ENCODE results near the gene OR4K17. TPM values are rescaled to one million over a fixed set of nuclear protein-coding genes. Genes with fewer than 3 reads are reported as not detected.

Gene OR4K17
- total RNA-seq, 3 donors from 2014 or later (not counting 1 experiment from before 2014, with no cell fraction given): not detected

DNA sequence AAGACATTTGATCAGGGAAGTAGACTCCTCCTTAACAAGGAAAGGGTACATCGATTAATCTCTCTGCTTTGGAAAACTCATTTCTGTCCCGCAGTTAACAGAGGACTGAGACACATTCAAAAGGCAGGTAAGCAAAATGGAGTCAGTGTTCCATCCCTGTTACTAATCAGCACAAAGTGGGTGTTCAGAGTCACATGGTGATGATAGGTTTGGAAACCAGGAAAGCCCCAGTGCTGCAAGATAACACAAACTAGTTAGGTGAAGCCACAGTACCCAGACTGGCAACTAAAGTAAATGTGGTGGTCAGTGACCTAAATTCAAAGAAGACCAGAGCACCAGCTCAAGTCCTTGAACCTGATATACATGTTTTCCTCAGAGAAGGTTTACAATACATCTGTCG, 1.8 kb downstream of the OR4K17 start:
- H3K27me3 Mint-ChIP-seq (ENCODE audit: low read depth in 2 of 2): no peaks in the 10 kb centered on the region

DNA sequence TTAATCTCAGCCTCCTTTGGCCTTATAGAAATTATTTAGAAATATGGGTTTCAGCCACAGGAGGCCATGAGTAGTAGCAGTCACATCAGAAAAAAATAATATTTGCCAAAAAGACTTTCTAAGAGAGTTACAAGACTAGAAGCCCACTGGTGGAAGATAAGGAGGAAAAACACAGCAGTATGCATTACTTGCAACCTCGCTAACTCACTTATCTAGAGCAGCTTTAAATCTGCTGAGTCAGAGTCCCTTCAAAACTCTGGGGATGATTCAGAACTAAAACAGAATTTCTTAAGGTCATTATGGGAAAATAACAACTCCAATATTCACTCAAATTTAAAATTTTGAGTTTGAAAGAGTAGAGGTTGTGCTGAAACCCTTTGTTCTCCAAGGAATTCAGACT, 6.2 kb downstream of the OR4K17 start:
- no peaks in the 10 kb centered on the region for H3K36me3 ChIP-seq (ENCODE audit: control insufficient read depth, insufficient read depth, low read length)
- WGBS (ENCODE audit: insufficient coverage): 60% methylated on average over 1 of the region's 1 CpG
- peaks cover 13% of the 10 kb centered on the region for H3K9me3 ChIP-seq (ENCODE audit: control insufficient read depth, insufficient read depth, low read length)
- no peak overlapping the region for H3K27ac ChIP-seq (ENCODE audit: low read length)
- peaks cover 2% of the 10 kb centered on the region for H3K27me3 ChIP-seq (ENCODE audit: control insufficient read depth, insufficient read depth, low read length)
- TF ChIP-seq, protein P1, sequence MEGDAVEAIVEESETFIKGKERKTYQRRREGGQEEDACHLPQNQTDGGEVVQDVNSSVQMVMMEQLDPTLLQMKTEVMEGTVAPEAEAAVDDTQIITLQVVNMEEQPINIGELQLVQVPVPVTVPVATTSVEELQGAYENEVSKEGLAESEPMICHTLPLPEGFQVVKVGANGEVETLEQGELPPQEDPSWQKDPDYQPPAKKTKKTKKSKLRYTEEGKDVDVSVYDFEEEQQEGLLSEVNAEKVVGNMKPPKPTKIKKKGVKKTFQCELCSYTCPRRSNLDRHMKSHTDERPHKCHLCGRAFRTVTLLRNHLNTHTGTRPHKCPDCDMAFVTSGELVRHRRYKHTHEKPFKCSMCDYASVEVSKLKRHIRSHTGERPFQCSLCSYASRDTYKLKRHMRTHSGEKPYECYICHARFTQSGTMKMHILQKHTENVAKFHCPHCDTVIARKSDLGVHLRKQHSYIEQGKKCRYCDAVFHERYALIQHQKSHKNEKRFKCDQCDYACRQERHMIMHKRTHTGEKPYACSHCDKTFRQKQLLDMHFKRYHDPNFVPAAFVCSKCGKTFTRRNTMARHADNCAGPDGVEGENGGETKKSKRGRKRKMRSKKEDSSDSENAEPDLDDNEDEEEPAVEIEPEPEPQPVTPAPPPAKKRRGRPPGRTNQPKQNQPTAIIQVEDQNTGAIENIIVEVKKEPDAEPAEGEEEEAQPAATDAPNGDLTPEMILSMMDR (IDR thresholded peaks at IDR 0.05): no peak
- H3K4me1 ChIP-seq (ENCODE audit: control insufficient read depth, insufficient read depth, low read length): no peaks in the 10 kb centered on the region
- H3K4me1 Mint-ChIP-seq: no peaks in the 10 kb centered on the region
- no peak overlapping the region for H3K4me3 Mint-ChIP-seq
- no peak overlapping the region for H3K4me3 ChIP-seq (ENCODE audit: low read length)
- H3K9me3 Mint-ChIP-seq: peaks cover 14 to 20% of the 10 kb centered on the region in 2 donors
- ATAC-seq (no peak), DNase-seq (no peak)
- H3K36me3 Mint-ChIP-seq: peaks cover 27% of the 10 kb centered on the region
- no peak overlapping the region for H3K27ac Mint-ChIP-seq
- intact Hi-C loops (cut with micrococcal nuclease): no loop called here
- H3K27me3 Mint-ChIP-seq (ENCODE audit: low read depth in 2 of 2): no peaks in the 10 kb centered on the region

More for the DNA sequence above, 1.8 kb downstream of the OR4K17 start:
- H3K36me3 ChIP-seq (ENCODE audit: control insufficient read depth, insufficient read depth, low read length): no peaks in the 10 kb centered on the region
- WGBS (ENCODE audit: insufficient coverage): 83% methylated on average over 3 of the region's 3 CpGs
- H3K4me3 ChIP-seq (ENCODE audit: low read length): no peak overlapping the region
- H3K9me3 ChIP-seq (ENCODE audit: control insufficient read depth, insufficient read depth, low read length): no peaks in the 10 kb centered on the region
- TF ChIP-seq, protein P1 (IDR thresholded peaks at IDR 0.05): no peak
- DNase-seq (no peak), ATAC-seq (no peak)
- peaks cover under 1% of the 10 kb centered on the region for H3K36me3 Mint-ChIP-seq
- no peak overlapping the region for H3K27ac Mint-ChIP-seq
- no peaks in the 10 kb centered on the region for H3K4me1 ChIP-seq (ENCODE audit: control insufficient read depth, insufficient read depth, low read length)
- no peak overlapping the region for H3K4me3 Mint-ChIP-seq
- intact Hi-C loops (cut with micrococcal nuclease): no loop called here
- H3K4me1 Mint-ChIP-seq: no peaks in the 10 kb centered on the region
- H3K27me3 ChIP-seq (ENCODE audit: control insufficient read depth, insufficient read depth, low read length): no peaks in the 10 kb centered on the region
- H3K27ac ChIP-seq (ENCODE audit: low read length): no peak overlapping the region
- H3K9me3 Mint-ChIP-seq: no peaks in the 10 kb centered on the region

DNA sequence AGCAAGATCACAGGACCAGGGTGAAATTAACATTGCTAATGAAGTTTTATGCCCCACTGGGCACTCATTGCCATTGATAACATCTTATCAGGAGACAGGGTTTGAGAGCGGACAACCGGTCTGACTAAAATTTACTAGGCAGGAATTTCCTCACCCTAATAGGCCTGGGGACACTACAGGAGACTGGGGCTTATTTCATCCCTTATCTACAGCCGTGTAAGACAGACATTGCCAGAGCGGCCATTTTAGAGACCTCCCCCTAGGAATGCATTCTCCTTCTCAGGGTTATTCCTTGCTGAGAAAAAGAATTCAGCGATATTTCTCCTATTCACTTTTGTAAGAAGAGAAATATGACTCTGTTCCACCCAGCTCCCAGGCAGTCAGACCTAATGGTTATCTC, 8.3 kb downstream of the OR4K17 start:
- Histone ChIP-seq H3K4me3 (ENCODE audit: low read length) (no peak overlapping the region), H3K36me3 (ENCODE audit: control insufficient read depth, insufficient read depth, low read length) (no peaks in the 10 kb centered on the region), H3K27me3 (ENCODE audit: control insufficient read depth, insufficient read depth, low read length) (peaks cover 2% of the 10 kb centered on the region), H3K4me1 (ENCODE audit: control insufficient read depth, insufficient read depth, low read length) (no peaks in the 10 kb centered on the region), H3K9me3 (ENCODE audit: control insufficient read depth, insufficient read depth, low read length) (peaks cover 13% of the 10 kb centered on the region), H3K27ac (ENCODE audit: low read length) (no peak overlapping the region)
- Mint-ChIP-seq H3K27ac (no peak overlapping the region), H3K4me1 (no peaks in the 10 kb centered on the region), H3K27me3 (ENCODE audit: low read depth in 2 of 2) (no peaks in the 10 kb centered on the region), H3K9me3 (peaks cover 14 to 20% of the 10 kb centered on the region in 2 donors), H3K4me3 (no peak overlapping the region), H3K36me3 (peaks cover 27% of the 10 kb centered on the region)
- no peak for DNase-seq
- ATAC-seq: no peak
- intact Hi-C loops (cut with micrococcal nuclease): no loop called here
- TF ChIP-seq, protein P1 (IDR thresholded peaks at IDR 0.05): no peak
- WGBS (ENCODE audit: insufficient coverage): 76% methylated on average over 5 of the region's 5 CpGs

DNA sequence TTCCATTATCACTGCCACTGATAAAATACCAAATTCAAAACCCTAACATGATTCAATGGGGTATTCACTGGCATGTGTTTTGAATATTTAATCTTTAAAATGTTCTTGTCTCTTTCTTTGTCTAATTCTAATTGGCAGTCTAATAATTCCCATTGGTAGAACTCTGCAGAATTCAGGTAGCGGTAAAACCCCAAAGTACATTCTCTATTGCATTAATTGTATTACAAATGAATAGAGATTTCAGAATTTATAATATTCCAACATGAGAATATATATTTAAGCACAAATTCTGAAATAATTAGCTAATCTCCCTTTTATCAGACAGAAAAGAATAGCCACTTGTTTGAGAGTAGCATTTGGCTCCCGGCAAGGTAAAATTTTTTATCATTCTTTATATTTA, 28.0 kb downstream of the OR4K17 start, which contains the start of gene OR4N5:
TSS of gene OR4N5 (plus strand) at position 301 of the 400 bp plus-strand sequence. CDS start 4,916 bp downstream, outside the sequence.
- H3K36me3 ChIP-seq (ENCODE audit: control insufficient read depth, insufficient read depth, low read length): no peaks in the 10 kb centered on the region
- DNase-seq (no peak), ATAC-seq (no peak)
- TF ChIP-seq, protein P1 (IDR thresholded peaks at IDR 0.05): no peak
- H3K4me3 ChIP-seq (ENCODE audit: low read length): no peak within 1 kb of the TSS
- no peaks in the 10 kb centered on the region for H3K27me3 ChIP-seq (ENCODE audit: control insufficient read depth, insufficient read depth, low read length)
- peaks cover 0 to 13% of the 10 kb centered on the region in 2 donors for H3K27me3 Mint-ChIP-seq (ENCODE audit: low read depth in 2 of 2)
- no peaks in the 10 kb centered on the region for H3K4me1 ChIP-seq (ENCODE audit: control insufficient read depth, insufficient read depth, low read length)
- no peaks in the 10 kb centered on the region for H3K4me1 Mint-ChIP-seq
- no peak within 1 kb of the TSS for H3K4me3 Mint-ChIP-seq
- no peaks in the 10 kb centered on the region for H3K9me3 ChIP-seq (ENCODE audit: control insufficient read depth, insufficient read depth, low read length)
- no peak within 1 kb of the TSS for H3K27ac Mint-ChIP-seq
- H3K27ac ChIP-seq (ENCODE audit: low read length): no peak within 1 kb of the TSS
- H3K36me3 Mint-ChIP-seq: no peaks in the 10 kb centered on the region
- H3K9me3 Mint-ChIP-seq: peaks cover 0 to 12% of the 10 kb centered on the region in 2 donors
- intact Hi-C loops (cut with micrococcal nuclease): no loop called here
- no CpG with 5 or more reads among the region's 2 CpGs for WGBS (ENCODE audit: insufficient coverage)

Measured in natural killer cell (primary cell).